GM12872 (cell line): ENCODE measurements around the gene OR52R1.

ENCODE experiments used
- CTCF ChIP-seq: IDR thresholded peaks from 3 replicates; pipeline ENCODE4 v1.5.1; 2011; ENCODE audit warnings: low read depth, mild to moderate bottlenecking, low read length, moderate library complexity; ENCODE audit not compliant: insufficient read depth

The OR52R1 gene

GRCh38 chr11:4769838-4770237 is 34.3 kb downstream of the OR52R1 start, which contains the start of gene OR51F1:
TSS of gene OR51F1 (minus strand) at chr11:4769938. CDS start at chr11:4769938, 0 bp downstream.
- no peak for TF ChIP-seq CTCF

- TF ChIP-seq CTCF, result no peak
Observed at GRCh38 chr11:4768094-4768493, 36.1 kb downstream of the OR52R1 start.

- no peak for TF ChIP-seq CTCF
Observed at GRCh38 chr11:4766420-4767043, 37.6 kb downstream of the OR52R1 start.

- TF ChIP-seq CTCF, result no peak
Observed at GRCh38 chr11:4763096-4763495, 41.1 kb downstream of the OR52R1 start.
